HCT116 (cell line): ENCODE data around the gene HNRNPL. TPM values are rescaled to one million over a fixed set of nuclear protein-coding genes. Genes with fewer than 3 reads are reported as not detected.

Source experiments
- ATAC-seq: fragments of 200-7000 bp; cut with Tn5 transposase; 2 replicates; pipeline ENCODE4 v1.9.1; 2020; ENCODE audit warnings: mild to moderate bottlenecking, moderate library complexity
- BruUV-seq: library from RNA; stranded (reverse); fragments of 400-500 nt; replicated peaks from 2 replicates; lab custom pipeline; 2021; lab: Mats Ljungman, UMichigan
- CTCF ChIA-PET: fragments of 300-600 bp; sonication (Branson Sonifier 250); formaldehyde crosslinking; loops from one replicate; lab custom pipeline; 2021; ENCODE audit warnings: antibody characterized with exemption; lab: Charles Lee
- POLR2A ChIA-PET: fragments of 300-600, 350-600 bp; sonication (Branson Sonifier 250); formaldehyde crosslinking; loops from one replicate; lab custom pipeline; 2021; ENCODE audit warnings: antibody characterized with exemption; lab: Charles Lee
- RAD21 ChIA-PET, 2 experiments: fragments of 300-600 bp; sonication (Branson Sonifier 250); formaldehyde crosslinking; loops; one replicate each; lab custom pipeline; 2023; ENCODE audit warnings: low total read pairs in 2 of 2; ENCODE audit not compliant: uncharacterized antibody in 2 of 2, unreplicated experiment in 2 of 2, low non-redundant PET in 1 of 2; lab: Charles Lee
- DNase-seq: peaks from one replicate; pipeline ENCODE4 v3.0.0-alpha.2; 2010; ENCODE audit warnings: low read depth, low spot score
- H2AFZ ChIP-seq: fragments of 200-600 bp; shearing (Covaris generic), sonication (generic); 2 replicates; pipeline ENCODE4 v1.6.1; 2017; ENCODE audit warnings: low read depth, mixed run types, mixed read lengths, antibody characterized with exemption, low read length; ENCODE audit not compliant: poor library complexity, severe bottlenecking
- H3K27ac ChIP-seq: 2 replicates; pipeline ENCODE4 v1.5.1; 2012; ENCODE audit warnings: low read depth, low read length
- H3K27me3 ChIP-seq: fragments of 200-600 bp; sonication (generic); 2 replicates; pipeline ENCODE4 v1.6.1; 2016; ENCODE audit warnings: mixed run types, low read length, mixed read lengths; ENCODE audit not compliant: insufficient read depth
- H3K36me3 ChIP-seq, 2 experiments: fragments of 200-500 bp in 1 of 2; fragments of 200-600 bp in 1 of 2; sonication (Bioruptor generic) in 1 of 2; sonication (generic) in 1 of 2; 2 replicates each; pipeline versions ENCODE4 v1.5.1 to v1.6.1; 2014 to 2016; ENCODE audit warnings: low read length in 2 of 2, inconsistent platforms in 1 of 2, mixed read lengths in 1 of 2, mixed run types in 1 of 2; ENCODE audit not compliant: insufficient read depth in 2 of 2, control insufficient read depth in 1 of 2
- H3K4me1 ChIP-seq, 2 experiments: fragments of 200-600 bp in 1 of 2; sonication (generic) in 1 of 2; 2 replicates each; pipeline versions ENCODE4 v1.5.1 to v1.6.1; 2012 to 2017; ENCODE audit warnings: low read length in 2 of 2, inconsistent platforms in 1 of 2, mild to moderate bottlenecking in 1 of 2, mixed read lengths in 1 of 2, mixed run types in 1 of 2, moderate library complexity in 1 of 2; ENCODE audit not compliant: insufficient read depth in 2 of 2, control insufficient read depth in 1 of 2
- H3K4me2 ChIP-seq: fragments of 200-600 bp; sonication (generic); 2 replicates; pipeline ENCODE4 v1.6.1; 2017; ENCODE audit warnings: mixed run types, low read length, mixed read lengths
- H3K4me3 ChIP-seq, 2 experiments: fragments of 200-600 bp in 1 of 2; sonication (generic) in 1 of 2; replicated peaks in 1 of 2; 2 replicates each; pipeline ENCODE4 v1.5.1; 2011 to 2016; ENCODE audit warnings: low read length in 2 of 2, control low read depth in 1 of 2, low read depth in 1 of 2, mild to moderate bottlenecking in 1 of 2, mixed read lengths in 1 of 2, mixed run types in 1 of 2
- H3K79me2 ChIP-seq: fragments of 200-600 bp; sonication (generic); 2 replicates; pipeline ENCODE4 v1.6.1; 2017; ENCODE audit warnings: mild to moderate bottlenecking, mixed run types, low read length, moderate library complexity, mixed read lengths; ENCODE audit not compliant: insufficient read depth
- H3K9ac ChIP-seq: fragments of 200-600 bp; sonication (generic); 2 replicates; pipeline ENCODE4 v1.6.1; 2016; ENCODE audit warnings: low read length, mixed read lengths
- H3K9me2 ChIP-seq: fragments of 200-600 bp; sonication (generic), shearing (Covaris generic); 2 replicates; pipeline ENCODE4 v1.6.1; 2017; ENCODE audit warnings: mixed run types, mild to moderate bottlenecking, moderate library complexity; ENCODE audit not compliant: insufficient read depth
- H3K9me3 ChIP-seq, 2 experiments: fragments of 200-500 bp in 1 of 2; fragments of 200-600 bp in 1 of 2; sonication (Bioruptor generic) in 1 of 2; sonication (generic) in 1 of 2; 2 replicates each; pipeline ENCODE4 v1.6.1; 2014 to 2017; ENCODE audit warnings: low read length in 2 of 2, mixed read lengths in 2 of 2, inconsistent platforms in 1 of 2, low read depth in 1 of 2, mild to moderate bottlenecking in 1 of 2, mixed run types in 1 of 2, moderate library complexity in 1 of 2; ENCODE audit not compliant: control insufficient read depth in 1 of 2, insufficient read depth in 1 of 2
- H4K20me1 ChIP-seq: fragments of 200-600 bp; sonication (generic), shearing (Covaris generic); 2 replicates; pipeline ENCODE4 v1.6.1; 2017; ENCODE audit warnings: mixed run types, mild to moderate bottlenecking, moderate library complexity; ENCODE audit not compliant: insufficient read depth
- CBX3 ChIP-seq: IDR thresholded peaks from 2 replicates; pipeline ENCODE4 v1.6.1; 2012; ENCODE audit warnings: low read depth
- FOSL1 ChIP-seq: IDR thresholded peaks from 2 replicates; pipeline ENCODE4 v1.6.1; 2012; ENCODE audit warnings: low read depth
- POLR2AphosphoS5 ChIP-seq: IDR thresholded peaks from 2 replicates; pipeline ENCODE4 v1.6.1; 2011; ENCODE audit warnings: mild to moderate bottlenecking, low read depth, low read length, moderate library complexity
- intact Hi-C: fragments of 100-400 bp; cut with micrococcal nuclease; formaldehyde crosslinking; loops from 2 replicates; pipeline ENCODE4 v1.10.0; 2022
- total RNA-seq: library from RNA; stranded (reverse); gene quantifications from one replicate; pipeline ENCODE4 v1.2.1, GENCODE V29; 2021; ENCODE audit not compliant: unreplicated experiment

Gene HNRNPL
- total RNA-seq, 1 experiment from 2014 or later, result 551 TPM

GRCh38 chr19:38845374-38846024, 4.3 kb downstream of the HNRNPL start:
- Histone ChIP-seq H3K27ac (no peak overlapping the region), H3K79me2 (peaks cover 87% of the 10 kb centered on the region), H3K4me3 (no peak overlapping the region), H3K4me2 (no peak overlapping the region), H3K9me3 (no peaks in the 10 kb centered on the region), H2AFZ (no peak overlapping the region), H3K4me1 (peaks cover 7 to 24% of the 10 kb centered on the region in 2 experiments; a peak in 3 of 4 replicates), H4K20me1 (peaks cover 23% of the 10 kb centered on the region), H3K27me3 (no peaks in the 10 kb centered on the region), H3K9ac (no peak overlapping the region), H3K9me2 (no peaks in the 10 kb centered on the region), H3K36me3 (peaks cover 66 to 78% of the 10 kb centered on the region in 2 experiments)
- BruUV-seq, result no TSS peak
- CTCF ChIA-PET, result no interaction called here
- ATAC-seq, result no peak
- POLR2A ChIA-PET, result no interaction called here
- no peak for DNase-seq
- TF ChIP-seq FOSL1, result no peak
- RAD21 ChIA-PET, result no interaction called here
- intact Hi-C loops, result no loop called here

- peaks cover 7 to 33% of the 10 kb centered on the region in 2 experiments; a peak in 3 of 4 replicates for H3K4me1 ChIP-seq
- H2AFZ ChIP-seq, result no peak overlapping the region
- intact Hi-C loops, result no loop called here
- no TSS peak for BruUV-seq
- ChIA-PET POLR2A (no interaction called here), RAD21 (no interaction called here), CTCF (no interaction called here)
- peaks cover 96% of the 10 kb centered on the region for H3K79me2 ChIP-seq
- H3K4me3 ChIP-seq, result no peak overlapping the region
- no peak for ATAC-seq
- no peak overlapping the region for H3K4me2 ChIP-seq
- no peak overlapping the region for H3K27ac ChIP-seq
- H3K9me2 ChIP-seq, result no peaks in the 10 kb centered on the region
- no peaks in the 10 kb centered on the region for H3K9me3 ChIP-seq
- H3K36me3 ChIP-seq, result peaks cover 73 to 90% of the 10 kb centered on the region in 2 experiments
- no peak for DNase-seq
- no peaks in the 10 kb centered on the region for H3K27me3 ChIP-seq
- H4K20me1 ChIP-seq, result peaks cover 27% of the 10 kb centered on the region
- no peak overlapping the region for H3K9ac ChIP-seq
- TF ChIP-seq POLR2AphosphoS5, result peak; percentile 40
- no peak for TF ChIP-seq CBX3
Observed at GRCh38 chr19:38844093-38844686, 5.6 kb downstream of the HNRNPL start.
